ENCODE results near the gene PRICKLE3.

- TF ChIP-seq, protein P1, sequence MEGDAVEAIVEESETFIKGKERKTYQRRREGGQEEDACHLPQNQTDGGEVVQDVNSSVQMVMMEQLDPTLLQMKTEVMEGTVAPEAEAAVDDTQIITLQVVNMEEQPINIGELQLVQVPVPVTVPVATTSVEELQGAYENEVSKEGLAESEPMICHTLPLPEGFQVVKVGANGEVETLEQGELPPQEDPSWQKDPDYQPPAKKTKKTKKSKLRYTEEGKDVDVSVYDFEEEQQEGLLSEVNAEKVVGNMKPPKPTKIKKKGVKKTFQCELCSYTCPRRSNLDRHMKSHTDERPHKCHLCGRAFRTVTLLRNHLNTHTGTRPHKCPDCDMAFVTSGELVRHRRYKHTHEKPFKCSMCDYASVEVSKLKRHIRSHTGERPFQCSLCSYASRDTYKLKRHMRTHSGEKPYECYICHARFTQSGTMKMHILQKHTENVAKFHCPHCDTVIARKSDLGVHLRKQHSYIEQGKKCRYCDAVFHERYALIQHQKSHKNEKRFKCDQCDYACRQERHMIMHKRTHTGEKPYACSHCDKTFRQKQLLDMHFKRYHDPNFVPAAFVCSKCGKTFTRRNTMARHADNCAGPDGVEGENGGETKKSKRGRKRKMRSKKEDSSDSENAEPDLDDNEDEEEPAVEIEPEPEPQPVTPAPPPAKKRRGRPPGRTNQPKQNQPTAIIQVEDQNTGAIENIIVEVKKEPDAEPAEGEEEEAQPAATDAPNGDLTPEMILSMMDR (IDR thresholded peaks at IDR 0.05): no peak
- no peak for TF ChIP-seq POLR2AphosphoS5 (IDR thresholded peaks at IDR 0.05)
Observed at GRCh38 chrX:49221868-49222267, 35.7 kb upstream of the PRICKLE3 start.
